Renal pelvis (tissue), 4 donors: ENCODE data around the gene TANC1. TPM values are rescaled to one million over a fixed set of nuclear protein-coding genes. Genes with fewer than 3 reads are reported as not detected.

ENCODE experiments used
- DNase-seq: peaks from one replicate; pipeline ENCODE4 v3.0.0-alpha.2; 2013
- polyA plus RNA-seq, 3 donors: library from polyadenylated mRNA; unstranded; fragments of 120-200 nt; gene quantifications; one replicate each; pipeline ENCODE4 v1.2.1, GENCODE V29; 2013; ENCODE audit not compliant: insufficient read length in 3 of 3

The TANC1 gene
- polyA plus RNA-seq, 3 donors, result 50.7 to 64.4 (median 54.9) TPM

- no peak for DNase-seq
Measured at GRCh38 chr2:159252905-159253304, 284.5 kb downstream of the TANC1 start.

- no peak for DNase-seq
Measured at GRCh38 chr2:159256159-159256558, 287.7 kb downstream of the TANC1 start.

- no peak for DNase-seq
Measured at GRCh38 chr2:159262226-159262625, 293.8 kb downstream of the TANC1 start.

- no peak for DNase-seq
Measured at GRCh38 chr2:159262904-159263303, 294.5 kb downstream of the TANC1 start.

GRCh38 chr2:159265171-159265576 lies 296.7 kb downstream of the TANC1 start:
- DNase-seq, result no peak

GRCh38 chr2:159266554-159266953 lies 298.1 kb downstream of the TANC1 start:
- no peak for DNase-seq

GRCh38 chr2:159267921-159268320 lies 299.5 kb downstream of the TANC1 start:
- DNase-seq, result no peak

- no peak for DNase-seq
Measured at GRCh38 chr2:159270744-159271379, 302.4 kb downstream of the TANC1 start.

- DNase-seq, result no peak
Measured at GRCh38 chr2:159272156-159272555, 303.7 kb downstream of the TANC1 start.

- DNase-seq, result no peak
Measured at GRCh38 chr2:159275111-159275510, 306.7 kb downstream of the TANC1 start.

- DNase-seq, result no peak
Measured at GRCh38 chr2:159279700-159280099, 311.3 kb downstream of the TANC1 start.

GRCh38 chr2:159281002-159281401 lies 312.6 kb downstream of the TANC1 start:
- DNase-seq, result no peak

Other genes with a start within 250 kb of the TANC1 start
- 10 to 100 TPM; 26.3 to 42.8 (median 40.9) TPM for gene DAPL1, start 173.3 kb upstream of the TANC1 start, polyA plus RNA-seq